HG03460 (cell line): ENCODE measurements around the gene CNTN2.

Experiments
- ATAC-seq: cut with Tn5 transposase; IDR thresholded peaks from one replicate; pipeline ENCODE4 v1.9.1; 2021; ENCODE audit not compliant: unreplicated experiment

The CNTN2 gene

DNA sequence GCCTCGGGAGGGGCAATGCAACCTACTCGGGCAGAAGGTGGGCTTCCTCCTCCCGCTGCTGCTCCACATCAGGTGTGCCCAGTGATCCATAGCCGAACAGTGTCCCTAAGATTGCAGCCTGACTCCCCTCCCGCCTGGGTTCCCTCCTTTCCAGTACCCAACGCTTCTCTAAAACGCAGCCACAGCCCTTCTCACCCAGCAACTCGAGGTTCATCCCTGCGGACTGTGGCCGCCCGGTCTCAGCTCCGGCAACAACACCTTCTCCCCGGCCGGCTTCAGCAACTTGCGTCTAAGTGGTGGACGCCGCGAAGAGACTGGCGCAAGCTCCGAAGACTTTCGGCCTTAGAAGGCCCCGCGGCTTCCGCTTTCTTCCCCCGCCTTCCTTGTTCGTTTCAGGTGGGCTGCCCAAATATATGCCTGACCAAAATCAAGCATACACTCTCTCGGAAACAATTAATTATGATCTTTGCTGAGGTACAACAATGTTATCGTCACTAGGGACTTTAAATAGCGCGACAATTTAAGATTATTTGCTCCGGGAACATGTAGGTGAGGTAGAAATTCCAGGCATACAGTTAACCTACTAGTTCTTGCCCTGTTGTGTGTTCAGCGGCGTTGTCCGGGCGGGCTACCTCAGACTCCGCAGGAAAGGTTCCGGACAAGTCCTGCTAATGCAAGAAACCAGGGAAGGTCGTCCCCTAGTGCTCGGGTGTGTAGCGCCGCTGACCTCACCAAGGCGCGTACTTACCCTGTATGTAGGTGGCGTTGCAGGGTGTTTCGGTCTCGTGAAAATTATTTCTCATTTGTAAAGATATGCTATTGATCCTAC, 78.9 kb downstream of the CNTN2 start, which contains the start of gene RBBP5:
TSS of gene RBBP5 (minus strand) at position 319 of the 829 bp plus-strand sequence. CDS start at position 214, 105 bp downstream.
- peak; percentile 87 for ATAC-seq

DNA sequence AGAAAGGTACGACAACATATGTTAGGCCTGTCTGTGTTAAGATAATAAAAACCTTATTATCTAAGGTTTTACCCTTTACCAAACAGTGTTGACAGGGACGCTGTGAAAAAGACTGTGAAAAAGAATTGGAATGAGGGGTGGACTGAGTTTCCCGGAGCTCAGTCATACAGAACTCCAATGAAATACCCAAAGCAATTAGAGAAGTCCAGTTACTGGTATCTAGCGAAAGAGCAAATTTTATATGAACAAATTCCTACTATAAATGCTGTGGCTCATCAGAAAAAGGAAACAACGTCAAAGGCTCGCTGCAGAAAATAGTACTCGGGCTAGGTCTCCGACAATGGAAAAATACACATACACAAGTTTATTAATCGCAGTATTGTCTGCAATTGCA, 79.5 kb downstream of the CNTN2 start:
- peak; percentile 7 for ATAC-seq

DNA sequence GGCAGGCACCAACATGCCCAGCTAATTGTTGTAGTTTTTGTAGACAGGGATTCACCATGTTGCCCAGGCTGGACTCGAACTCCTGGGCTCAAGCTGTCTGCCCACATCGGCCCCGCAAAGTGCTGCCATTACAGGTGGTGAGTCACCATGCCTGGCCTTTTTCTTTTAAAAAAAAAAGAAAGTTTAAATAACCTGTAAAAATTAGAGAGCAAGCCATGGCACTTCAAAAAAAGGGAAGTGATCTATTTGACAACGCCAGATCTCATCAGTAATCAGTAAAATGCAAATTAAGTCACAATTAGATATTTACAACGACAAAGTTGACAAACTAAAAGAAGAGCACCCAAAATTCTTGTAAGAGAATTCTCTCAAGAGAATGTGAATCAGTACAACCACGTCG, 81.7 kb downstream of the CNTN2 start:
- ATAC-seq, result no peak

DNA sequence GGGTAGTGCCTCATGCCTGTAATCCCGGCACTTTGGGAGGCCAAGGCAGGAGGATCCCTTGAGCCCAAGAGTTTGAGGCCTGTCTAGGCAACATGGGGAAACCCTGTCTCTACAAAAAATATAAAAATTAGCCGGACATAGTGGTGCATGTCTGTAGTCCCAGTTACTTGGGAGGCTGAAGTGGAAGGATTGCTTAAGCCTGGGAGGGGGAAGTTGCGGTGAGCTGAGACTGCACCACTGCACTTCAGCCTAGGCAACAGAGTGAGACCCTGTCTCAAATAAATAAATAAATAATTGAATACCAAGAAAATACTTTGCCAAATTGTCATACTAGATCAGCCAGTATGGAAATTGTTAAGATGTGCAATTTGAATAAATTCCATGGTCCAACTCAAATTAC, 84.6 kb downstream of the CNTN2 start:
- ATAC-seq, result no peak
